COLO829 (cell line): Measurements from ENCODE around the gene PRG2.

Experiments used
- DNase-seq: peaks from one replicate; pipeline ENCODE4 v3.0.0; 2012; ENCODE audit warnings: low spot score

Gene PRG2

DNA sequence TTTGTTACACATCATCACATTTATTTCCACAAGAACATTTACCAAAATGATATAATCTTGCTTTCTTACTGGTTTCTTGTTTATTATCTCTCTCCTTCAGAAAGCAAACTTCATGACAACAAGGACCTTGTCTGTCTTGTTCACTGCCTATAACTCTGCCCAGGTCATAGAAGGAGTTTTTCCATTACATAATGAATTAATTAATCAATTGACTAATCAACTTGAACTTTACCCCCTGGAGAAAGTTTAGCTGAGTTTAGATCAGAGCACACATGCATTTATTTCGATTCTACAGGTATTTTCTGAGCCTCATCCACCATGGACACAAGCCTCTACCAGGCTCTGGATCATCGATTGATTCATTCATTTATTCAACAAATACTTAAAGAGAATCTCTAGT lies 6.3 kb upstream of the PRG2 start:
- DNase-seq: no peak

GRCh38 chr11:57395905-57396623 lies 5.6 kb upstream of the PRG2 start:
- DNase-seq: no peak

- no peak for DNase-seq
These were observed 3.9 kb upstream of the PRG2 start for GRCh38 chr11:57394203-57394965.

DNA sequence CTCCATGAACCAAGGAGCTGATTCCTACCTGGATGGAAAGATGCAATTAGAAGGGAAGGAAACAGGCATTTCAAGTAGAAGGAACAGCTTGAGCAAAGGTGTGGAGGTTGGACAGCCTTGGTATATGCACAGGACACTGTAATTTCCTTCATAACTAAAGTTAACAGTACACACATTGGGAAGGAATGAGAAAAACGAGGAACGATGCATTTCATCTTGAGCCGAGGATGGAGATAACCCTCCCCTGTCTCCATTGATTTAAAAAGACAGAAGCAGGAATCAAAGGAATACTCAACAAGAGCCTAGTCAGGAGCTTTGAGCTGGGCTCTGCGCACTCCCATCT lies 2.3 kb upstream of the PRG2 start:
- no peak for DNase-seq

GRCh38 chr11:57392066-57392762 lies 1.8 kb upstream of the PRG2 start:
- no peak for DNase-seq

GRCh38 chr11:57391539-57391938 lies 1.1 kb upstream of the PRG2 start:
- no peak for DNase-seq

- no peak for DNase-seq
These were observed 661 bp upstream of the PRG2 start for GRCh38 chr11:57391111-57391510.

- peak; percentile 67 for DNase-seq
These were observed 3.0 kb downstream of the PRG2 start for GRCh38 chr11:57387289-57388030.

DNA sequence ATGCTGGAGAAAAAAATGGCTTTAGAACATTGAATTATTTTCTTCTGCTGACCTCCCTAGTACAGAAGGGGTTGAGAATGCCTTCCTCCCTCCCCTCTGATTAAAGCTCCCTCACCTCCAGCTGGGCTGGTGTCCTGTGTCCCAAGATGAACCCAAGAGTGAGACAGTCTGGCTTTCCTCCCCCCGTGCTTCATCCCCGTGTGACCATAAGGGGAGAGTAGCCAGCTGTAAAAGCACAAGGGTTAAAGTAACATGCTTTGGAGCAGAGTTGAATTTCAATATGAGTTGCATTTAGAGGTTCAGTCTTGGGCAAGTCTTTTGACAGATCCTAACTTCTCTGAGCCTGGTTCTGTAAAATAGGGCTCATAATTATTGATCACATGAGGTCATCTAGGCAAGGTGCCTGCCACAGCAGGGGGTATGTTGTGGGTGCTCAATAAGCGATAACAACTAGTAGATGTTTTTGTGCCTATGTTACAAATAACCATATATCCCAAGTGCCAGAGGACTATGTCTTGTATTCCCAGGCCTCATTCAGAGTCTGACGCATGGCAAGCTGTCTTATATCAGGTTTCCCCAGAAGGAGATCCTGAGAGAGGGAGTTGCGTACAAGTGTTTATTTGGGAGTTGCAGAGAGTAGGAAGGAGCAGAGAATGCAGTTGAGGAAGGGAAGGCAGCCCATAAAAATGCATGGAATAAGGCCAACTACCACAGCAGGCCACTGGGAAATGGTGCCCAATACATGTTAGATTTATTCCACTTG lies 4.1 kb downstream of the PRG2 start:
- DNase-seq: no peak

- no peak for DNase-seq
These were observed 9.5 kb downstream of the PRG2 start, which contains the start of gene PRG3 for GRCh38 chr11:57380975-57381374. PRG3 (minus strand) TSS chr11:57381150; CDS start chr11:57380708, 442 bp downstream.

- no peak for DNase-seq
These were observed 10.7 kb downstream of the PRG2 start for GRCh38 chr11:57379732-57380131.

GRCh38 chr11:57378186-57378585 lies 12.3 kb downstream of the PRG2 start:
- DNase-seq: no peak

DNA sequence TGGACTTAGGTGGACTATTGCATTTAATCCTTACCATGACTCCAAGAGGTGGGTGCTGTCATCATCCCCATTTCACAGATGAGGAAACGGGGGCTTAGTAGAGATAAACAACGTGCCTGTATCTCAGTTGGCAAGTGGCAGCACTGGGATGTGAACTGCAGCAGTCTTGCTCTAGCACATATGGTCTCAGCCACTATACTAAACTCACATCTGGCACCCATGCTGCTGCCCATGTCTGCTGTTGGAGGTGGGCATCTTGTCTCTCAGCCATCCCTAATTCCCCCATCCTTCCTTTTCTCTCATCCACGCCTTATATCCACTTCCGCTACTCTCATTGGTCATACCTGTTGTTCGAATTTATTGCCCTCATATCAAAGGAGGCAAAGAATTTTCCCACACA lies 13.3 kb downstream of the PRG2 start:
- DNase-seq: no peak

GRCh38 chr11:57376095-57377090 lies 14.1 kb downstream of the PRG2 start:
- DNase-seq: no peak

DNA sequence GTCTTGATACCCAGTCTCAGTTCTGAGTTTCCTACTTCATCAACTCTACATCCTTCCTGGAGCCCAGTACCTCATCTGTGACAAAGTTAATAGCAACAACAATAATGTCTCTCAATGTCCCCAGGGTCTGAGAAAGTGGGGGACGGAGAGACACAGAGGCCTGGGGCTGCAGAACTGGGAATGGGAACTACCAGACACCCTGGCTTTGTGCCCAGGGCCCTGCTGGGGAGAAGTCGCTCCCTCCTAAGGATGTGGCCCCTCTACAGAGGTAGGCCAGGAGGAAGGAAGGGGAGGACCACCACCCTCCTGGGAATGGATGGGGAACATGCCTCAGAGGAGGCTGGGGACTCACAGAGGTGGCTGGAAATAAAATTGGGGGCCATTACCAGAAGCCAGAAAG lies 15.0 kb downstream of the PRG2 start:
- no peak for DNase-seq

DNA sequence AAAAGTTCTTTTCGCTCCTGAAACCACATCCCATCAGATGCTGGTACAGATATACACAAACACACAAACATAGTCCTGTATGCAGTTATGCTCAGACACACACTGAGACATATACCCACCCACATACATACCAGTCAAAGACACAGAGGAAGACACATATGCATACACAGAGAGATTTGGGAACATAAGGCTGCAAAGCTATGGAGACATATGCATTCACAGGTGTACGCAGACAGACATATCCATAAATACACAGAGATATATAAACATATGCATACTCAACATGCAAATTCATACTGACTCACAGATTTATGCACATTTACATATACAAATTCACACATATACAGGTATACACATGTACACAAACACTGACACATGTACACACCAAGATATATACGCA lies 15.5 kb downstream of the PRG2 start:
- DNase-seq: no peak

GRCh38 chr11:57373146-57373545 lies 17.3 kb downstream of the PRG2 start:
- DNase-seq: peak; percentile 82

DNA sequence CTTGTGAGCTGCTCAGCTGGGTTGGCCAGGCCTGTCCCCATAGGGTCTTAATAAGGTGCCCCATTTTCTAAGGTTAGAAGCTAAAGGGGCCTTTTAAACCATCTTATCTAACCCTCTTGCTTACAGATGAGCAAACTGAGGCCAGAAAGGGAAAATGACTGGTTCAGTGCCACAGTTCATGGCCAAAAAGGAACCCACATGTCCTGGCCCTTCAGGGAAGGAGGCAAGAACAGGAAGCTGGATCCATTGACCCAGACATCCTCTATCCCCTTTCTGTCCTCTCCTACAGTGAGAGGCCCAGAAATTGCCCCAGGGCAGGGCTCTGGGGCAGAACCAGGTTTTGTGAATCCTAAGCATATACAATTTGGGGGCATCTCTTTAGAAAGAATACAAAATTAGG lies 19.5 kb downstream of the PRG2 start:
- no peak for DNase-seq

DNA sequence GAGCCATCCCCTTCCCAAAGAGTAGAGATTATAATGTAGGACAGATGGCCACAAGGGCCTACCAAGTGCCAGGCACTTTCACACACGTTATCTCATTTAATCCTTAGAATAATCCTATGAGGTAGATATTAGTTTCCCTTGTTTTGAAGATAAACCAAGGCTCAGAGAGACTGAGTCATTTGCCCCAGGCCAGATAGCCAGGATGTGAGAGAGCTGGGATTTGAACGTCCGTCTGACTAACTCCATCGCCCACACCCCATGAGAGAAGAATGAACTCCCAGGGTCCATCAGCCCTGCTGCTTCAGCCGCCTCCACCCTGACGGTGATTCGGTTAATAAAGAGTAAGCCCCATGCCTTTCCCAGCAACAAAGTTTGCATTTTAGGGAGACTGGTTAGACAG lies 20.2 kb downstream of the PRG2 start:
- DNase-seq: no peak

DNA sequence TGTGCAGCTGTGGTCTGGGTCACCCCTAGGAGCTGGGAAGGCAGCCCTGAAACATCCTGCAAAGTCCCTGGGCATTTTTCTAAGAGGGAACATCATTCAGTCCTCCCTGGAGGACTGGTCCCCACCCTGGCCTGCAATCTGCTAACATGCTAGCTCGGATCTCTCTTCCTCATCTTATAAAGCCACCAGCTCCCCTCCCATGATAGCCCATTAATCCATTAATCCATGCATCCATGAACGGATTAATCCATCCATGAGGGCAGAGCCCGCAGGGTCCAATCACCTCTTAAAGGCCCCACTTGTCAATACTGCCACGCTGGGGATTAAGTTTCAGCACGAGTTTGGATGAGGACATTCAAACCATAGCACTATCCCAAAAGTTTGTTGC lies 21.6 kb downstream of the PRG2 start:
- DNase-seq: no peak
